Measurements from ENCODE around the gene CMSS1. TPM values are rescaled to one million over a fixed set of nuclear protein-coding genes. Genes with fewer than 3 reads are reported as not detected.
A peak's percentile ranks its signal among the peaks of the same experiment; 100 is the strongest.
"Not testable (repeated sequence)": the region's sequence is repeated elsewhere in the genome, so short reads cannot be mapped to it uniquely, and the experiment has no call there.

Gene CMSS1
- total RNA-seq, 1 experiment from 2014 or later, result 35.7 TPM

DNA sequence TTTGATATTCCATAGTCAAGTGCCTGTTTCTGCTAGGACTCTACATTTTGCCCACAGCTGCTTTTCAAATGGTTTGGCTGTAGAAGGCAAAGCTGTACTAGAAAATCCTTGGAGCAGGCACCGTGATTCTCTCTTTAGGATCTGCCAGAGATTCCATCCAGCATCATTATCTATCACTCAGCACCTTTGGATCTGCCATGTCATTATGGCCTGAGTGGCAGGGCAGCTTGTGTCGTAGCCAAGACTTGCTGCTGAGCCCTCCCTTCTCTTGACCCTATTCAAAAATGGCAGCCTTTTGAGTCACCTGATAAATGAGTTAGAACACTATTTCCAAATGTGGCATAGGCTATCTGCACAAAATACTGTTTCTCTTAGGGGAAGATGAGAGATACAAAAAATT is 8.1 kb upstream of the CMSS1 start:
- no peak for DNase-seq (ENCODE audit: low spot score)
- in situ Hi-C loops (cut with HindIII; ENCODE audit: low sequenced_read_pairs), result no loop called here

- in situ Hi-C loops (cut with HindIII; ENCODE audit: low sequenced_read_pairs), result no loop called here
- no peak for DNase-seq (ENCODE audit: low spot score)
Observed at GRCh38 chr3:99810403-99810802, 7.3 kb upstream of the CMSS1 start.

DNA sequence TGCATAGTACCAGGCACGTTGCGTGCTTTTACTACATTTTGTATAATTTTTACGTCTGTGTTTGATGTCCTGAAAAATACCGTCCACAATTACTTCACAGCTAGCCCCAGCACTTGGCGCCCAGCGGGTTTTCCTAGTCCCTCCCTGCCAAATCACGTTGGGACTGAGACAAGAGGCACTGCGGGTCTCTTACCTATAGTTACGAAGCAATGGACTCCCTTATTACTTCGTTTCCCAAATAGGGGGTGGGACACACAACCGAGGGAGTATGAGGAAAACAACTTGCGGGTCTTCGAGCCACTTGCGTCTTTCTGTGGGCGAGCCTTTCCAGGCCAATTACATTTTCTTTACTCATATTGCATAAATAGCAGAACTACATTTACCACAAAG is 620 bp upstream of the CMSS1 start:
- peak; percentile 64 for DNase-seq (ENCODE audit: low spot score)
- in situ Hi-C loops (cut with HindIII; ENCODE audit: low sequenced_read_pairs), result no loop called here

GRCh38 chr3:99818818-99819217 is 1.2 kb downstream of the CMSS1 start:
- in situ Hi-C loops (cut with HindIII; ENCODE audit: low sequenced_read_pairs), result no loop called here

DNA sequence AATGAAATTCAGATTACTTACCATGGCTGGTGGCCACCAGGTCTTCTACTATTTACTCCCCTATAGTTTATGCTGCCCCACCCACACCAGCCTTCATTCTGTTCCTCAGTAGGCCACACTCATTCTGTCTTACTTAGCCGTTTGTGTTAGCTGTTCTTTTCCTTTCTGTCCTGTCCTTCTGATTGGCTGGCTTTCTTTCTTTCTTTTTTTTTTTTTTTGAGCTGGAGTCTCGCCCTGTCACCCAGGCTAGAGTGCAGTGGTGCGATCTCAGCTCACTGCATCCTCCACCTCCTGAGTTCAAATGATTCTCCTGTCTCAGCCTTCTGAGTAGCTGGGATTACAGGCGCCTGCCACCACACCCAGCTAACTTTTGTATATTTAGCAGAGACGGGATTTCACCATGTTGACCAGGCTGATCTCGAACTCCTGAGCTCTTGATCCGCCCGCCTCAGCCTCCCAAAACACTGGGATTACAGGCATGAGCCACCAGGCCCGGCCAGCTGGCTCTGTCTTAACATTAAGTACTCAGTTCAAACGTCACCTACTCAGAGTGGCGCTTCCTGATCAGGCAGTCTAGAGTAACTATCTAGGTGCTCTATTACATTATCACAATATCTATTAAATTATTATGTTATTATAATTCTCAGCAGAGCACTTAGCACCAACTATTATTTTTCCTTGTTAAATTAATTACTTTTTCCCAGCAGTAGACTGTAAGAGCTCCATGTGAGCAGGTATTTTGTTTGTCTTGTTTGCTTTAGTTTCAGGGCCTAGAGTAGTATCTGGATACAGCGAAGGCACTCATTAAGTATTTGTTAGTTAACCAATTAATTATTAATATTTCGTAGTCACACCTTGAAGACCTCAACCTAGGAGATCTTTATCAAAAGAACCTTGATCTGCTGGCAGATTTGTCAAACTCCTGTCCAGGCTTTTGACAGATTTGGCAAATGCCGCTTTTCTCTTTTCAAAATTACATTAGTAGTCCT is 6.4 kb downstream of the CMSS1 start:
- in situ Hi-C loops (cut with HindIII; ENCODE audit: low sequenced_read_pairs), result no loop called here
- no peak for DNase-seq (ENCODE audit: low spot score)

More at GRCh38 chr3:99818818-99819217, 1.2 kb downstream of the CMSS1 start:
- peak; percentile 8 for DNase-seq (ENCODE audit: low spot score)

- DNase-seq (ENCODE audit: low spot score), result no peak
- in situ Hi-C loops (cut with HindIII; ENCODE audit: low sequenced_read_pairs), result no loop called here
Observed at GRCh38 chr3:99825004-99825640, 7.5 kb downstream of the CMSS1 start.

DNA sequence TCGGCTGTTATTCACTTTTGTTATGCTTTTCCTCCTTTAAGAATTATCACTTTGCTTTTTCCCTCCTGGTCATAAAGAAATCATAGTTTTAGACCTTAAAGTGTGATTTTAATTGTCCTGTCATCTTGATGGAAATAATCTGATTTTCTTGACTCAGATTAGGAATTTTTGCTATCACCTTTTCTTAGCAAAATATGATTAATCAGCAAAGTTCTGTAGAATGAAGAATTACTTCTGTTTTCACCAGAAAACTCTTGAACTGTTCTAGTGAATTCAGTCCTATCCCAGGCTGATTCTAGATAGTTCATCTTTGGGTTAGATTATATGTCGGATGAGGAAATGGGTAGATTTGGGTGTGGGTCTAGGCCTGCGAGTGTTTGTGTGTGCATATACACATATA is 12.2 kb downstream of the CMSS1 start:
- no peak for DNase-seq (ENCODE audit: low spot score)
- in situ Hi-C loops (cut with HindIII; ENCODE audit: low sequenced_read_pairs), result no loop called here

DNA sequence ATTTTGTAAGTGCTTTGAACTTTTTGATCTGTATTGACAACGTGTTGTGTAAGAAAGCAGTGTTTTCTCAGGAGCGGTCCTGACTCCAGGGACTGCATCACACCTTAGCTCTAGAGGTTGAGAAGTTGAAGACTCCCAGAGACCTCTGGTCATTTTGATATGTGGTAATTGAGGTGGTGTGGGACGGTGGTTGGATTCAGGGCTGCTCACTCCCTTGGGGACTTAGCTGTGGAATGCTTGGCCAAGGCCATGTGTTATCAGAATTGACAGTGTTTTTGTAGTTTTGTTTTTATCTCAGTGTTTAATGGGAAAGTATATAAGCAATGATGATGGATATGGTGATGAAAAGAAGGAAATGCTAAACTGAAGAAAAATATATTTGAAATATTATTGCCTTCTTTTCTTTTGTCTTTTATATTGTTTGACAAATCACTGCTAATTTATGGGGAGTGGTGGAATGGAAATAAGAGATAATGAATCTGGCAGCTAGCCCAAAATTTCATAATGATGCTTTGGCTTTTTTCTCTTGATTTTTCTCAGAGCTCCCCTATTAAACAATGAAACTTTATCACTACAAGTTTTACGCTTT is 16.0 kb downstream of the CMSS1 start:
- in situ Hi-C loops (cut with HindIII; ENCODE audit: low sequenced_read_pairs), result no loop called here
- no peak for DNase-seq (ENCODE audit: low spot score)

- DNase-seq (ENCODE audit: low spot score), result no peak
- in situ Hi-C loops (cut with HindIII; ENCODE audit: low sequenced_read_pairs), result no loop called here
Observed at GRCh38 chr3:99834211-99834957, 16.7 kb downstream of the CMSS1 start.

DNA sequence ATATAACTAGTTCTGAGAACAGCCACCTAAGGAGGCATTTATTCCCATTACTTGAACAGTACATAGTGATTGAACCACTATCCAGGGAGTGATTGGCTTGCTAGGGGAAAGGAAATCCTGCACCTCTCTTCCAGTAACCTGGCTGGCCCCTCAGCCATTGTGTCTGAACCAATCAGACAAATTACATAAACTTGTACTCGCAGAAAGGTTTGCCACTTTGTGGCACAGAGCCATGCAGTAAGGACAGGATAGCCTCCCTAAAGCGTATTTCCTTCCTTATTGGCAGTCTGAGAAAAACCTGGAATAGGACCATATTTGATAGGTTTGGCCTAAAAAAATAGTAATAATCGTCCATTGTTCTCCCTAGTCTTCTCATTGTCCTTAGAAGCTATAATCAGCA is 19.0 kb downstream of the CMSS1 start:
- in situ Hi-C loops (cut with HindIII; ENCODE audit: low sequenced_read_pairs), result no loop called here
- DNase-seq (ENCODE audit: low spot score), result no peak

DNA sequence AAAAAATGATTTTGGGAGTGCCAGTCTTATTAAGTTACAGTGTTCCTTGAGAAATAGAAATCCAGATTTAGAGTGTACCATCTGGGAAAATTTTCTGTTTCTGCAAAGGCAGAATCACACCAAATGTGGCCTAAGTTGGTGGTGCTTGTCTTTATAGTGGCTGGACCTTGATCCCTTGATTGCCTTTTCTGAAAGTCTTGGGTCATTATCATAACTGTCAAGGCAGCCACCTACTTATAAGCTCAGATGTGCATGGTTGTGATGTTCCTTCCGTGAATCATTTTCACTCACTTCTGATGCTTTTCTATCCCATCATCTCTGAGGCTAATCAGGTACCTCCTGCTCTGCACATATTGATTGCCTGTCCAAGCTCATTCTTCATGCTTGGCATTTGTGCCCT is 20.1 kb downstream of the CMSS1 start:
- DNase-seq (ENCODE audit: low spot score), result no peak
- in situ Hi-C loops (cut with HindIII; ENCODE audit: low sequenced_read_pairs), result no loop called here

DNA sequence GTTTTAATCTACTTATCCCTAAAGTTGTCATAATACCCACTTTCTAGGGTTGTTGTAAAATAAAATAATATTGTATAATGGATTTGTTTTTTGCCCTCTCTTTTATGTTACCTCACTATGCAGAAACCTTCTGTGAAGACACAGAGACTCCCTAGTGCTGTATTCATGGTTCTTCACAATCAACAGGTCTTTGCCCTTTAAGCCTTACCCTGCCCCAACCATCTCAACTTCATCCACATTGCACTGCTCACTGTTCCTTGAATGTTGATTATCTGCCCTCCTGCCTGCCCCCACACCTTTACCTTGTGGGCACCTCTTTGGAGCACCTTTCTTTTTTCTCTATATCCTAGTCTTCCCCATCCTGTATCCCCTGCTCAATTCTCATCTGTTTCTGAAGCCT is 21.1 kb downstream of the CMSS1 start:
- in situ Hi-C loops (cut with HindIII; ENCODE audit: low sequenced_read_pairs), result no loop called here
- DNase-seq (ENCODE audit: low spot score), result no peak

DNA sequence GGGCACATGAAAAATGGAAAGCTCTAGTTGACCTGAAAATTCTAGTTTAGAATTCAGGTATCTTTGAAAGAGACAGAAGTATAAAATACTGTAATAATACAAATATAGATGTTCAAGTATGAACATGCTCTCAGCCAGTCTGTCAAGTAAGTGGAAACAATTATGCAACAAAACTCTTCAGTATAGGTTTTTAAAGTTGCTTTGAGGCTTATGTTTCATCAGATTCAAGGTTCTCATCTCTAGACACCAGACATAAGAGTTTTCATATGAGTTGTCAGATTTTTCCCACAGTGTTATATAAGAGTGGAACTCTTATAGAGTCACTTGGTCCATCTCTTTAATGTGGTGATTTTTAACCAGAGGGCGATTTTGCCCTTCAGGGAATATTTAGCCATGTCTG is 22.0 kb downstream of the CMSS1 start:
- in situ Hi-C loops (cut with HindIII; ENCODE audit: low sequenced_read_pairs), result no loop called here
- DNase-seq (ENCODE audit: low spot score), result no peak

- DNase-seq (ENCODE audit: low spot score); in situ Hi-C loops (cut with HindIII; ENCODE audit: low sequenced_read_pairs): not testable (repeated sequence)
Observed at GRCh38 chr3:99841949-99842348, 24.3 kb downstream of the CMSS1 start.

GRCh38 chr3:99842826-99843589 is 25.3 kb downstream of the CMSS1 start:
- peak; percentile 62 for DNase-seq (ENCODE audit: low spot score)
- in situ Hi-C loops (cut with HindIII; ENCODE audit: low sequenced_read_pairs), result no loop called here

GRCh38 chr3:99843590-99844258 is 26.1 kb downstream of the CMSS1 start:
- in situ Hi-C loops (cut with HindIII; ENCODE audit: low sequenced_read_pairs), result no loop called here

DNA sequence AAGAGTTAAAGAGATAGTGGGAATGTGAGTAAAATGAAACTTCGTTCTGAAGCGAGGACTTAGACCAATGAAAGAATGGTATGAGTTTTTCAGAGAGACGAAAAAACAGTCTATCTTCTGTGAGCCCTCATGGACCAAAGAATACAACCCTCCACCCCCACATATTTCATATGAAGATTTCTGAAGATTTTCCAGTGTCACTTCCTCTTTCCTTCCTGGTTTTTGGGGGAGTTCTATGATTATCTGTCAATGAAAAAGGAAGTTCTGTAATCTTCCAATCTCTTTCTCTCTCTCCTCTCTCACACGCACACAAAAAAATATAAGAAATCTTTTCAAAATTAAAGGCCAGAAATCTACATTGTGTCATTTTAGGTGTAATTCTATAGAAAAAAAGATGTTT is 27.7 kb downstream of the CMSS1 start:
- no peak for DNase-seq (ENCODE audit: low spot score)
- in situ Hi-C loops (cut with HindIII; ENCODE audit: low sequenced_read_pairs), result no loop called here

More at GRCh38 chr3:99843590-99844258, 26.1 kb downstream of the CMSS1 start:
- peak; percentile 32 for DNase-seq (ENCODE audit: low spot score)

- in situ Hi-C loops (cut with HindIII; ENCODE audit: low sequenced_read_pairs), result no loop called here
- DNase-seq (ENCODE audit: low spot score), result no peak
Observed at GRCh38 chr3:99845999-99846398, 28.3 kb downstream of the CMSS1 start.
